ENCODE results near the gene OVAAL. TPM values are rescaled to one million over a fixed set of nuclear protein-coding genes. Genes with fewer than 3 reads are reported as not detected.

Gene OVAAL
- total RNA-seq, result not detected in 2 replicates

GRCh38 chr1:180558664-180559063 lies at the start of gene OVAAL:
OVAAL (plus strand) TSS chr1:180558964.

Other genes with a start within 250 kb of the OVAAL start
- gene ACBD6, start 56.4 kb upstream of the OVAAL start, total RNA-seq, result 40.0 and 48.7 TPM in 2 replicates
- gene XPR1, start 73.1 kb downstream of the OVAAL start, total RNA-seq, result 5.8 and 12.5 TPM in 2 replicates